Measurements from ENCODE around the gene DCDC1.

DCDC1 gene

GRCh38 chr11:31120428-31120827 is 249.1 kb downstream of the DCDC1 start:
- Histone ChIP-seq H3K4me3 (ENCODE audit: low read depth, low read length) (no peak overlapping the region), H3K27me3 (ENCODE audit: control insufficient read depth, insufficient read depth, low read length) (no peaks in the 10 kb centered on the region), H3K9ac (ENCODE audit: low read depth, low read length) (no peak overlapping the region), H3K9me3 (ENCODE audit: control insufficient read depth, insufficient read depth, low read length) (no peaks in the 10 kb centered on the region), H3K36me3 (ENCODE audit: control insufficient read depth, insufficient read depth, low read length) (no peaks in the 10 kb centered on the region), H3K4me1 (ENCODE audit: control insufficient read depth, insufficient read depth, low read length) (peaks cover 12% of the 10 kb centered on the region)

- no peaks in the 10 kb centered on the region for H3K27me3 ChIP-seq (ENCODE audit: control insufficient read depth, insufficient read depth, low read length)
- H3K9ac ChIP-seq (ENCODE audit: low read depth, low read length), result no peak overlapping the region
- H3K36me3 ChIP-seq (ENCODE audit: control insufficient read depth, insufficient read depth, low read length), result no peaks in the 10 kb centered on the region
- H3K9me3 ChIP-seq (ENCODE audit: control insufficient read depth, insufficient read depth, low read length), result no peaks in the 10 kb centered on the region
- peaks cover 22% of the 10 kb centered on the region for H3K4me1 ChIP-seq (ENCODE audit: control insufficient read depth, insufficient read depth, low read length)
- H3K4me3 ChIP-seq (ENCODE audit: low read depth, low read length), result no peak overlapping the region
Observed at GRCh38 chr11:31118566-31118965, 251.0 kb downstream of the DCDC1 start.

GRCh38 chr11:31117038-31117437 is 252.5 kb downstream of the DCDC1 start:
- H3K9ac ChIP-seq (ENCODE audit: low read depth, low read length), result no peak overlapping the region
- no peaks in the 10 kb centered on the region for H3K36me3 ChIP-seq (ENCODE audit: control insufficient read depth, insufficient read depth, low read length)
- no peaks in the 10 kb centered on the region for H3K9me3 ChIP-seq (ENCODE audit: control insufficient read depth, insufficient read depth, low read length)
- H3K4me1 ChIP-seq (ENCODE audit: control insufficient read depth, insufficient read depth, low read length), result peaks cover 22% of the 10 kb centered on the region
- H3K4me3 ChIP-seq (ENCODE audit: low read depth, low read length), result no peak overlapping the region
- H3K27me3 ChIP-seq (ENCODE audit: control insufficient read depth, insufficient read depth, low read length), result no peaks in the 10 kb centered on the region

GRCh38 chr11:31114442-31114841 is 255.1 kb downstream of the DCDC1 start:
- no peaks in the 10 kb centered on the region for H3K27me3 ChIP-seq (ENCODE audit: control insufficient read depth, insufficient read depth, low read length)
- no peaks in the 10 kb centered on the region for H3K9me3 ChIP-seq (ENCODE audit: control insufficient read depth, insufficient read depth, low read length)
- H3K4me1 ChIP-seq (ENCODE audit: control insufficient read depth, insufficient read depth, low read length), result peaks cover 23% of the 10 kb centered on the region
- H3K9ac ChIP-seq (ENCODE audit: low read depth, low read length), result no peak overlapping the region
- no peaks in the 10 kb centered on the region for H3K36me3 ChIP-seq (ENCODE audit: control insufficient read depth, insufficient read depth, low read length)
- no peak overlapping the region for H3K4me3 ChIP-seq (ENCODE audit: low read depth, low read length)

GRCh38 chr11:31110830-31111229 is 258.7 kb downstream of the DCDC1 start:
- Histone ChIP-seq H3K36me3 (ENCODE audit: control insufficient read depth, insufficient read depth, low read length) (no peaks in the 10 kb centered on the region), H3K9ac (ENCODE audit: low read depth, low read length) (no peak overlapping the region), H3K27me3 (ENCODE audit: control insufficient read depth, insufficient read depth, low read length) (no peaks in the 10 kb centered on the region), H3K4me1 (ENCODE audit: control insufficient read depth, insufficient read depth, low read length) (peaks cover 21% of the 10 kb centered on the region), H3K4me3 (ENCODE audit: low read depth, low read length) (no peak overlapping the region), H3K9me3 (ENCODE audit: control insufficient read depth, insufficient read depth, low read length) (no peaks in the 10 kb centered on the region)

- Histone ChIP-seq H3K4me3 (ENCODE audit: low read depth, low read length) (no peak overlapping the region), H3K36me3 (ENCODE audit: control insufficient read depth, insufficient read depth, low read length) (no peaks in the 10 kb centered on the region), H3K9ac (ENCODE audit: low read depth, low read length) (no peak overlapping the region), H3K4me1 (ENCODE audit: control insufficient read depth, insufficient read depth, low read length) (peaks cover 12% of the 10 kb centered on the region), H3K9me3 (ENCODE audit: control insufficient read depth, insufficient read depth, low read length) (no peaks in the 10 kb centered on the region), H3K27me3 (ENCODE audit: control insufficient read depth, insufficient read depth, low read length) (no peaks in the 10 kb centered on the region)
Observed at GRCh38 chr11:31109446-31109845, 260.1 kb downstream of the DCDC1 start.

- H3K4me3 ChIP-seq (ENCODE audit: low read depth, low read length), result no peak overlapping the region
- H3K4me1 ChIP-seq (ENCODE audit: control insufficient read depth, insufficient read depth, low read length), result peaks cover 10% of the 10 kb centered on the region
- H3K27me3 ChIP-seq (ENCODE audit: control insufficient read depth, insufficient read depth, low read length), result no peaks in the 10 kb centered on the region
- no peaks in the 10 kb centered on the region for H3K9me3 ChIP-seq (ENCODE audit: control insufficient read depth, insufficient read depth, low read length)
- H3K36me3 ChIP-seq (ENCODE audit: control insufficient read depth, insufficient read depth, low read length), result no peaks in the 10 kb centered on the region
- H3K9ac ChIP-seq (ENCODE audit: low read depth, low read length), result no peak overlapping the region
Observed at GRCh38 chr11:31107649-31108048, 261.9 kb downstream of the DCDC1 start.

- Histone ChIP-seq H3K4me1 (ENCODE audit: control insufficient read depth, insufficient read depth, low read length) (peaks cover 10% of the 10 kb centered on the region), H3K4me3 (ENCODE audit: low read depth, low read length) (no peak overlapping the region), H3K9me3 (ENCODE audit: control insufficient read depth, insufficient read depth, low read length) (no peaks in the 10 kb centered on the region)
Observed at GRCh38 chr11:31106968-31107576, 262.5 kb downstream of the DCDC1 start.

GRCh38 chr11:31106326-31106725 is 263.2 kb downstream of the DCDC1 start:
- H3K36me3 ChIP-seq (ENCODE audit: control insufficient read depth, insufficient read depth, low read length), result no peaks in the 10 kb centered on the region
- no peaks in the 10 kb centered on the region for H3K27me3 ChIP-seq (ENCODE audit: control insufficient read depth, insufficient read depth, low read length)
- H3K4me1 ChIP-seq (ENCODE audit: control insufficient read depth, insufficient read depth, low read length), result peaks cover 10% of the 10 kb centered on the region
- no peak overlapping the region for H3K9ac ChIP-seq (ENCODE audit: low read depth, low read length)
- H3K9me3 ChIP-seq (ENCODE audit: control insufficient read depth, insufficient read depth, low read length), result no peaks in the 10 kb centered on the region
- H3K4me3 ChIP-seq (ENCODE audit: low read depth, low read length), result no peak overlapping the region

More at GRCh38 chr11:31106968-31107576, 262.5 kb downstream of the DCDC1 start:
- no peaks in the 10 kb centered on the region for H3K27me3 ChIP-seq (ENCODE audit: control insufficient read depth, insufficient read depth, low read length)
- H3K9ac ChIP-seq (ENCODE audit: low read depth, low read length), result no peak overlapping the region
- no peaks in the 10 kb centered on the region for H3K36me3 ChIP-seq (ENCODE audit: control insufficient read depth, insufficient read depth, low read length)

- Histone ChIP-seq H3K27me3 (ENCODE audit: control insufficient read depth, insufficient read depth, low read length) (no peaks in the 10 kb centered on the region), H3K4me3 (ENCODE audit: low read depth, low read length) (no peak overlapping the region), H3K9me3 (ENCODE audit: control insufficient read depth, insufficient read depth, low read length) (no peaks in the 10 kb centered on the region), H3K36me3 (ENCODE audit: control insufficient read depth, insufficient read depth, low read length) (no peaks in the 10 kb centered on the region), H3K9ac (ENCODE audit: low read depth, low read length) (no peak overlapping the region), H3K4me1 (ENCODE audit: control insufficient read depth, insufficient read depth, low read length) (no peaks in the 10 kb centered on the region)
Observed at GRCh38 chr11:31102875-31103274, 266.7 kb downstream of the DCDC1 start.

GRCh38 chr11:31102316-31102715 is 267.2 kb downstream of the DCDC1 start:
- no peak overlapping the region for H3K9ac ChIP-seq (ENCODE audit: low read depth, low read length)
- no peaks in the 10 kb centered on the region for H3K27me3 ChIP-seq (ENCODE audit: control insufficient read depth, insufficient read depth, low read length)
- no peaks in the 10 kb centered on the region for H3K36me3 ChIP-seq (ENCODE audit: control insufficient read depth, insufficient read depth, low read length)
- H3K9me3 ChIP-seq (ENCODE audit: control insufficient read depth, insufficient read depth, low read length), result no peaks in the 10 kb centered on the region
- H3K4me3 ChIP-seq (ENCODE audit: low read depth, low read length), result no peak overlapping the region
- no peaks in the 10 kb centered on the region for H3K4me1 ChIP-seq (ENCODE audit: control insufficient read depth, insufficient read depth, low read length)

- Histone ChIP-seq H3K4me3 (ENCODE audit: low read depth, low read length) (no peak overlapping the region), H3K27me3 (ENCODE audit: control insufficient read depth, insufficient read depth, low read length) (no peaks in the 10 kb centered on the region), H3K9me3 (ENCODE audit: control insufficient read depth, insufficient read depth, low read length) (no peaks in the 10 kb centered on the region), H3K36me3 (ENCODE audit: control insufficient read depth, insufficient read depth, low read length) (no peaks in the 10 kb centered on the region), H3K9ac (ENCODE audit: low read depth, low read length) (no peak overlapping the region), H3K4me1 (ENCODE audit: control insufficient read depth, insufficient read depth, low read length) (no peaks in the 10 kb centered on the region)
Observed at GRCh38 chr11:31096191-31096805, 273.2 kb downstream of the DCDC1 start.
